Adrenal gland (tissue), 5 donors: ENCODE results near the gene DCC.

Experiments
- POLR2A ChIP-seq, 2 donors: fragments of 450-650 bp; IDR thresholded peaks; one replicate each; pipeline ENCODE4 v1.6.1; 2017; ENCODE audit warnings: antibody characterized with exemption in 2 of 2, mild to moderate bottlenecking in 2 of 2, moderate library complexity in 1 of 2
- TF ChIP-seq, protein P1 (sequence below), 6 experiments: fragments of 450-650 bp in 4 of 6; fragments of 200-600 bp in 2 of 6; sonication (generic) in 1 of 6; IDR thresholded peaks; 1 replicate in 5 of 6; 2 replicates in 1 of 6; pipeline versions ENCODE4 v1.5.1 to v1.8.0; 2016 to 2021; ENCODE audit warnings: antibody characterized with exemption in 6 of 6, mild to moderate bottlenecking in 2 of 6, moderate library complexity in 1 of 6
- donor health status: DM: no; HTN: no; CAD: no.

DNA sequence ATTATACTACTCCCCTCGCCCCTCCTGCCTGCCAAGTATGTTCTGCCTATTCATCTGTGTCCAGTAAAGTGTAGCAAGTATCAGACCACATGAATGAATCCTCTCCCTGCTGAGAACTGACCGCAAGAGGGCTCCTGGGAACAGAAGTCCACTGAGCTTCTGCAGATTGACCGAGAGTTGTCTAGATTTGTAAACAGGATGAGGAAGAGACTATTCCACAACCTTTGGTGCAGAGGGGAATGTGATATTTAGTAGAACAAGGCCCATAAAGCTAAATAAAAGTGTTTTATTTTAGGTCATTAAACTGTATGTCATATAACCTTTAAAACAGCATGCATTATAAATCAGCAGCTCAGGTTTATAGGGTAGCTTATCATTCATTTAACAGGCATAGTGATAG lies 377.0 kb downstream of the DCC start:
- TF ChIP-seq, protein P1, sequence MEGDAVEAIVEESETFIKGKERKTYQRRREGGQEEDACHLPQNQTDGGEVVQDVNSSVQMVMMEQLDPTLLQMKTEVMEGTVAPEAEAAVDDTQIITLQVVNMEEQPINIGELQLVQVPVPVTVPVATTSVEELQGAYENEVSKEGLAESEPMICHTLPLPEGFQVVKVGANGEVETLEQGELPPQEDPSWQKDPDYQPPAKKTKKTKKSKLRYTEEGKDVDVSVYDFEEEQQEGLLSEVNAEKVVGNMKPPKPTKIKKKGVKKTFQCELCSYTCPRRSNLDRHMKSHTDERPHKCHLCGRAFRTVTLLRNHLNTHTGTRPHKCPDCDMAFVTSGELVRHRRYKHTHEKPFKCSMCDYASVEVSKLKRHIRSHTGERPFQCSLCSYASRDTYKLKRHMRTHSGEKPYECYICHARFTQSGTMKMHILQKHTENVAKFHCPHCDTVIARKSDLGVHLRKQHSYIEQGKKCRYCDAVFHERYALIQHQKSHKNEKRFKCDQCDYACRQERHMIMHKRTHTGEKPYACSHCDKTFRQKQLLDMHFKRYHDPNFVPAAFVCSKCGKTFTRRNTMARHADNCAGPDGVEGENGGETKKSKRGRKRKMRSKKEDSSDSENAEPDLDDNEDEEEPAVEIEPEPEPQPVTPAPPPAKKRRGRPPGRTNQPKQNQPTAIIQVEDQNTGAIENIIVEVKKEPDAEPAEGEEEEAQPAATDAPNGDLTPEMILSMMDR (IDR thresholded peaks at IDR 0.05): peak in 3 of 6 experiments; percentile 33 to 39 (median 38)
- TF ChIP-seq POLR2A (IDR thresholded peaks at IDR 0.05): no peak
